Activated naive CD4-positive, alpha-beta T cell treated with anti-CD3 and anti-CD28 coated beads, Interleukin-2, amount 10 ng/mL, durations not matched to agents 7 days and 5 days (primary cell): ENCODE measurements around the gene ARL3.
A peak's percentile ranks its signal among the peaks of the same experiment; 100 is the strongest.
"Not testable (repeated sequence)": the region's sequence is repeated elsewhere in the genome, so short reads cannot be mapped to it uniquely, and the experiment has no call there.

Source experiments
- CTCF ChIA-PET: fragments of 350-600 bp; sonication (Branson Sonifier 250); formaldehyde crosslinking; loops from one replicate; lab custom pipeline; 2021; ENCODE audit warnings: antibody characterized with exemption; lab: Charles Lee
- DNase-seq: peaks from one replicate; pipeline ENCODE4 v3.0.0-alpha.2; 2020
- H3K27ac Mint-ChIP-seq: one replicate; pipeline ENCODE4 v1.8.0; 2021; ENCODE audit warnings: mild to moderate bottlenecking, moderate library complexity, mixed read lengths
- H3K27me3 Mint-ChIP-seq: one replicate; pipeline ENCODE4 v1.8.0; 2021; ENCODE audit warnings: mild to moderate bottlenecking, mixed read lengths
- H3K36me3 Mint-ChIP-seq: one replicate; pipeline ENCODE4 v1.8.0; 2021; ENCODE audit warnings: mixed read lengths
- H3K4me1 Mint-ChIP-seq: one replicate; pipeline ENCODE4 v1.8.0; 2021; ENCODE audit warnings: mixed read lengths
- H3K4me3 Mint-ChIP-seq: one replicate; pipeline ENCODE4 v1.8.0; 2021; ENCODE audit warnings: mild to moderate bottlenecking, moderate library complexity, mixed read lengths
- H3K9me3 Mint-ChIP-seq: one replicate; pipeline ENCODE4 v1.8.0; 2021; ENCODE audit warnings: mixed read lengths

The ARL3 gene

GRCh38 chr10:102713814-102714620, at the start of gene ARL3:
ARL3 (minus strand) TSS chr10:102714397; CDS start chr10:102714275, 122 bp downstream.
- peak; percentile 98 for DNase-seq
- Mint-ChIP-seq H3K36me3 (peaks cover 10% of the 10 kb centered on the region), H3K9me3 (no peaks in the 10 kb centered on the region), H3K4me3 (peak within 1 kb of the TSS; percentile 75), H3K27me3 (no peaks in the 10 kb centered on the region), H3K27ac (peak within 1 kb of the TSS; percentile 85), H3K4me1 (peaks cover 45% of the 10 kb centered on the region)
- CTCF ChIA-PET = interaction anchor here (0.9 to 4.0 kb wide), 13 partner anchors 10 to 211 kb away, joined by 3 to 17 read pairs (median 5); partner anchors contain the start of genes ACTR1A, SUFU, TRIM8 and WBP1L

- CTCF ChIA-PET = interaction anchor here (1.2 to 1.6 kb wide), 3 partner anchors 9 to 13 kb away, joined by 3 to 7 read pairs (median 3); no protein-coding TSS in a partner anchor
- H3K27ac Mint-ChIP-seq = no peak overlapping the region
Observed at GRCh38 chr10:102763037-102763607, 48.9 kb upstream of the ARL3 start.

GRCh38 chr10:102762401-102763015, 48.3 kb upstream of the ARL3 start:
- Mint-ChIP-seq H3K9me3 (no peaks in the 10 kb centered on the region), H3K4me1 (peaks cover 17% of the 10 kb centered on the region), H3K27ac (no peak overlapping the region), H3K4me3 (no peak overlapping the region), H3K36me3 (peaks cover 36% of the 10 kb centered on the region), H3K27me3 (no peaks in the 10 kb centered on the region)
- DNase-seq = no peak
- CTCF ChIA-PET = interaction anchor here (1.6 kb wide), 1 partner anchor 9 kb away, joined by 7 read pairs; no protein-coding TSS in a partner anchor

More at GRCh38 chr10:102763037-102763607, 48.9 kb upstream of the ARL3 start:
- H3K9me3 Mint-ChIP-seq = no peaks in the 10 kb centered on the region
- no peaks in the 10 kb centered on the region for H3K27me3 Mint-ChIP-seq
- peaks cover 19% of the 10 kb centered on the region for H3K4me1 Mint-ChIP-seq
- H3K36me3 Mint-ChIP-seq = peaks cover 36% of the 10 kb centered on the region
- no peak overlapping the region for H3K4me3 Mint-ChIP-seq
- DNase-seq = no peak

- no peak overlapping the region for H3K27ac Mint-ChIP-seq
- peaks cover 20% of the 10 kb centered on the region for H3K4me1 Mint-ChIP-seq
- peaks cover 36% of the 10 kb centered on the region for H3K36me3 Mint-ChIP-seq
- CTCF ChIA-PET = interaction anchor here (0.6 kb wide), 1 partner anchor 1401 kb away, joined by 3 read pairs; no protein-coding TSS in a partner anchor
- no peaks in the 10 kb centered on the region for H3K27me3 Mint-ChIP-seq
- no peak overlapping the region for H3K4me3 Mint-ChIP-seq
- DNase-seq = no peak
- no peaks in the 10 kb centered on the region for H3K9me3 Mint-ChIP-seq
Observed at GRCh38 chr10:102761981-102762380, 47.8 kb upstream of the ARL3 start.

GRCh38 chr10:102759497-102760210, 45.5 kb upstream of the ARL3 start:
- Mint-ChIP-seq H3K9me3 (no peaks in the 10 kb centered on the region), H3K4me1 (peaks cover 18% of the 10 kb centered on the region), H3K4me3 (no peak overlapping the region), H3K27ac (no peak overlapping the region), H3K27me3 (no peaks in the 10 kb centered on the region), H3K36me3 (peaks cover 26% of the 10 kb centered on the region)
- CTCF ChIA-PET = interaction anchor here (1.4 kb wide), 1 partner anchor 16 kb away, joined by 3 read pairs; no protein-coding TSS in a partner anchor
- no peak for DNase-seq

GRCh38 chr10:102758933-102759262, 44.7 kb upstream of the ARL3 start:
- H3K27ac Mint-ChIP-seq, DNase-seq, H3K27me3 Mint-ChIP-seq, H3K9me3 Mint-ChIP-seq, H3K4me3 Mint-ChIP-seq: not testable (repeated sequence)
- H3K4me1 Mint-ChIP-seq = peaks cover 18% of the 10 kb centered on the region
- H3K36me3 Mint-ChIP-seq = peaks cover 25% of the 10 kb centered on the region
- CTCF ChIA-PET = interaction anchor here (1.4 kb wide), 1 partner anchor 17 kb away, joined by 3 read pairs; no protein-coding TSS in a partner anchor

GRCh38 chr10:102758240-102758932, 44.2 kb upstream of the ARL3 start:
- H3K36me3 Mint-ChIP-seq = peaks cover 26% of the 10 kb centered on the region
- no peak overlapping the region for H3K4me3 Mint-ChIP-seq
- H3K9me3 Mint-ChIP-seq = no peaks in the 10 kb centered on the region
- H3K27me3 Mint-ChIP-seq = no peaks in the 10 kb centered on the region
- H3K4me1 Mint-ChIP-seq = peaks cover 21% of the 10 kb centered on the region
- H3K27ac Mint-ChIP-seq = no peak overlapping the region
- CTCF ChIA-PET = no interaction called here
- DNase-seq = no peak

- CTCF ChIA-PET = no interaction called here
- Mint-ChIP-seq H3K27me3 (no peaks in the 10 kb centered on the region), H3K9me3 (no peaks in the 10 kb centered on the region), H3K4me3 (no peak overlapping the region), H3K4me1 (peaks cover 31% of the 10 kb centered on the region), H3K27ac (no peak overlapping the region), H3K36me3 (peaks cover 21% of the 10 kb centered on the region)
- no peak for DNase-seq
Observed at GRCh38 chr10:102757323-102757722, 43.1 kb upstream of the ARL3 start.

GRCh38 chr10:102753718-102754117, 39.5 kb upstream of the ARL3 start:
- Mint-ChIP-seq H3K4me1 (peaks cover 39% of the 10 kb centered on the region), H3K4me3 (no peak overlapping the region)
- CTCF ChIA-PET = interaction anchor here (0.7 to 5.0 kb wide), 9 partner anchors 10 to 147 kb away, joined by 3 to 27 read pairs (median 7); partner anchors contain the start of genes CYP17A1 and WBP1L

GRCh38 chr10:102752934-102753664, 38.9 kb upstream of the ARL3 start:
- CTCF ChIA-PET = interaction anchor here (0.7 to 5.0 kb wide), 11 partner anchors 9 to 148 kb away, joined by 3 to 27 read pairs (median 3); partner anchors contain the start of genes CYP17A1 and WBP1L
- peaks cover 39% of the 10 kb centered on the region for H3K4me1 Mint-ChIP-seq

More at GRCh38 chr10:102753718-102754117, 39.5 kb upstream of the ARL3 start:
- no peak for DNase-seq
- H3K27ac Mint-ChIP-seq = no peak overlapping the region
- H3K36me3 Mint-ChIP-seq = peaks cover 11% of the 10 kb centered on the region
- no peaks in the 10 kb centered on the region for H3K9me3 Mint-ChIP-seq
- H3K27me3 Mint-ChIP-seq = no peaks in the 10 kb centered on the region

GRCh38 chr10:102752266-102752930, 38.2 kb upstream of the ARL3 start:
- H3K27ac Mint-ChIP-seq = peak overlapping the region; percentile 2
- no peaks in the 10 kb centered on the region for H3K27me3 Mint-ChIP-seq
- CTCF ChIA-PET = interaction anchor here (0.7 to 5.0 kb wide), 9 partner anchors 8 to 149 kb away, joined by 3 to 27 read pairs (median 3); partner anchors contain the start of genes CYP17A1 and WBP1L
- H3K36me3 Mint-ChIP-seq = peaks cover 9% of the 10 kb centered on the region
- no peak for DNase-seq
- H3K9me3 Mint-ChIP-seq = no peaks in the 10 kb centered on the region
- H3K4me1 Mint-ChIP-seq = peaks cover 36% of the 10 kb centered on the region
- H3K4me3 Mint-ChIP-seq = no peak overlapping the region

More at GRCh38 chr10:102752934-102753664, 38.9 kb upstream of the ARL3 start:
- no peak overlapping the region for H3K27ac Mint-ChIP-seq
- peak; percentile 32 for DNase-seq
- peaks cover 9% of the 10 kb centered on the region for H3K36me3 Mint-ChIP-seq
- H3K4me3 Mint-ChIP-seq = no peak overlapping the region
- H3K27me3 Mint-ChIP-seq = no peaks in the 10 kb centered on the region
- no peaks in the 10 kb centered on the region for H3K9me3 Mint-ChIP-seq

GRCh38 chr10:102745157-102745556, 31.0 kb upstream of the ARL3 start:
- peaks cover 46% of the 10 kb centered on the region for H3K4me1 Mint-ChIP-seq
- H3K4me3 Mint-ChIP-seq = peak overlapping the region; percentile 88
- H3K27ac Mint-ChIP-seq = no peak overlapping the region
- DNase-seq = no peak
- CTCF ChIA-PET = interaction anchor here (1.6 to 2.4 kb wide), 2 partner anchors 8 to 13 kb away, joined by 3 to 13 read pairs; no protein-coding TSS in a partner anchor
- peaks cover 3% of the 10 kb centered on the region for H3K27me3 Mint-ChIP-seq
- H3K9me3 Mint-ChIP-seq = peaks cover 3% of the 10 kb centered on the region
- peaks cover 17% of the 10 kb centered on the region for H3K36me3 Mint-ChIP-seq
